Tibial artery (tissue), 4 donors: ENCODE data around the gene H2AZ2.
"Not testable (repeated sequence)": the region's sequence is repeated elsewhere in the genome, so short reads cannot be mapped to it uniquely, and the experiment has no call there.

Source experiments
- DNase-seq, 2 donors: peaks; one replicate each; pipeline ENCODE4 v3.0.0-alpha.2; 2019
- H3K27ac ChIP-seq, 2 donors: fragments of 200-600 bp; sonication (generic) in 1 of 2; 1 replicate in 1 of 2; 2 replicates in 1 of 2; pipeline ENCODE4 v1.5.1; 2018 to 2019; ENCODE audit warnings: mild to moderate bottlenecking in 1 of 2
- H3K27me3 ChIP-seq, 2 donors: fragments of 200-600 bp; sonication (generic) in 1 of 2; one replicate each; pipeline versions ENCODE4 v1.5.1 to v1.6.0; 2016 to 2019
- H3K36me3 ChIP-seq, 3 donors: fragments of 200-600 bp; sonication (generic) in 2 of 3; one replicate each; pipeline ENCODE4 v1.5.1; 2016 to 2019; ENCODE audit warnings: mild to moderate bottlenecking in 2 of 3
- H3K4me1 ChIP-seq, 4 donors: fragments of 200-600 bp; sonication (generic) in 2 of 4; 1 replicate in 3 of 4; 2 replicates in 1 of 4; pipeline ENCODE4 v1.5.1; 2016 to 2019
- H3K4me3 ChIP-seq, 2 donors: fragments of 200-600 bp; sonication (generic) in 1 of 2; 1 replicate in 1 of 2; 2 replicates in 1 of 2; pipeline ENCODE4 v1.5.1; 2018 to 2019; ENCODE audit warnings: mild to moderate bottlenecking in 2 of 2
- H3K9me3 ChIP-seq, 3 donors: fragments of 200-600 bp; sonication (generic) in 1 of 3; one replicate each; pipeline ENCODE4 v1.5.1; 2016 to 2019
- intact Hi-C: fragments of 100-400 bp; cut with DNase I; formaldehyde crosslinking; loops from one replicate; pipeline ENCODE4 v1.15.0; 2023; ENCODE audit warnings: low total_unique reads
- TF ChIP-seq, protein P1 (sequence below), 2 experiments: fragments of 200-600 bp in 1 of 2; fragments of 450-650 bp in 1 of 2; IDR thresholded peaks; one replicate each; pipeline ENCODE4 v1.5.1; 2017 to 2019; ENCODE audit warnings: antibody characterized with exemption in 2 of 2, mild to moderate bottlenecking in 1 of 2, moderate library complexity in 1 of 2

H2AZ2 gene

DNA sequence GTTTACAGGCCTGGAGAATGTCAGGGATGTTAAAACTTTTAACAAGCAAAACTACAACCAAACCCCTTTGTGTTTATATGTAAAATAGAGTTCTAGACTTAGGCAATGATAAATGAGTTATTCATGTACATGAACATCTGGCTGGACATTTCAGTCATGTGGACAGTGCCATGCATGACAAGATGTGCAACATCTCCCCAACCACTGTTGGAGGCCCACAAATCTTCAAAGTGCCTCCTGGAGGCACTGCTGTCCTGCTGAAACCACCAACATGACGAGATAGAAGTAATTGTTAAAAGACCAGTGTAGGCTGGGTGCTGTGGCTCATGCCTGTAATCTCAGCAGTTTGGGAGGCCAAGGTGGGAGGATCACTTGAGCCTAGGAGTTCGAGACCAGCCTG, 33.0 kb downstream of the H2AZ2 start:
- intact Hi-C loops = no loop called here
- no peaks in the 10 kb centered on the region for H3K27me3 ChIP-seq
- H3K4me3 ChIP-seq = no peak overlapping the region
- H3K4me1 ChIP-seq = no peaks in the 10 kb centered on the region
- no peaks in the 10 kb centered on the region for H3K36me3 ChIP-seq
- TF ChIP-seq, protein P1, sequence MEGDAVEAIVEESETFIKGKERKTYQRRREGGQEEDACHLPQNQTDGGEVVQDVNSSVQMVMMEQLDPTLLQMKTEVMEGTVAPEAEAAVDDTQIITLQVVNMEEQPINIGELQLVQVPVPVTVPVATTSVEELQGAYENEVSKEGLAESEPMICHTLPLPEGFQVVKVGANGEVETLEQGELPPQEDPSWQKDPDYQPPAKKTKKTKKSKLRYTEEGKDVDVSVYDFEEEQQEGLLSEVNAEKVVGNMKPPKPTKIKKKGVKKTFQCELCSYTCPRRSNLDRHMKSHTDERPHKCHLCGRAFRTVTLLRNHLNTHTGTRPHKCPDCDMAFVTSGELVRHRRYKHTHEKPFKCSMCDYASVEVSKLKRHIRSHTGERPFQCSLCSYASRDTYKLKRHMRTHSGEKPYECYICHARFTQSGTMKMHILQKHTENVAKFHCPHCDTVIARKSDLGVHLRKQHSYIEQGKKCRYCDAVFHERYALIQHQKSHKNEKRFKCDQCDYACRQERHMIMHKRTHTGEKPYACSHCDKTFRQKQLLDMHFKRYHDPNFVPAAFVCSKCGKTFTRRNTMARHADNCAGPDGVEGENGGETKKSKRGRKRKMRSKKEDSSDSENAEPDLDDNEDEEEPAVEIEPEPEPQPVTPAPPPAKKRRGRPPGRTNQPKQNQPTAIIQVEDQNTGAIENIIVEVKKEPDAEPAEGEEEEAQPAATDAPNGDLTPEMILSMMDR (IDR thresholded peaks at IDR 0.05) = no peak
- H3K9me3 ChIP-seq = no peaks in the 10 kb centered on the region
- H3K27ac ChIP-seq = no peak overlapping the region
- DNase-seq = no peak

DNA sequence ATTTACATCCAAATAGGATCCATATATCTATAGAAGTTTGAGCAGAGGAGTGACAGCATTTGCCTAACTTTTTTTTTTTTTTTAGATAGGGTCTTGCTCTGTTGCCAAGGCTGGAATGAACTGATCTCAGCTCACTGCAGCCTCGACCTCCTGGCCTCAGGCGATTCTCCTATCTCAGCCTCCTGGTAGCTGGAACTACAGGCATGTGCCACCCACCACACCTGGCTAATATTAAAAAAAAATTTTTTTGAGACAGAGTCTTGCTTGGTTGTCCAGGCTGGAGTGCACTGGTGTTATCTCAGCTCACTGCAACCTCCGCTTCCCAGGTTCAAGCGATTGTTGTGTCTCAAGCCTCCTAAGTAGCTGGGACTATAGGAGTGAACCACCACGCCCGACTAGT, 36.3 kb downstream of the H2AZ2 start:
- Histone ChIP-seq H3K9me3 (no peaks in the 10 kb centered on the region), H3K36me3 (no peaks in the 10 kb centered on the region), H3K27ac (no peak overlapping the region), H3K27me3 (no peaks in the 10 kb centered on the region), H3K4me1 (no peaks in the 10 kb centered on the region), H3K4me3 (no peak overlapping the region)
- TF ChIP-seq, protein P1 (IDR thresholded peaks at IDR 0.05) = no peak
- intact Hi-C loops = no loop called here
- DNase-seq = no peak

DNA sequence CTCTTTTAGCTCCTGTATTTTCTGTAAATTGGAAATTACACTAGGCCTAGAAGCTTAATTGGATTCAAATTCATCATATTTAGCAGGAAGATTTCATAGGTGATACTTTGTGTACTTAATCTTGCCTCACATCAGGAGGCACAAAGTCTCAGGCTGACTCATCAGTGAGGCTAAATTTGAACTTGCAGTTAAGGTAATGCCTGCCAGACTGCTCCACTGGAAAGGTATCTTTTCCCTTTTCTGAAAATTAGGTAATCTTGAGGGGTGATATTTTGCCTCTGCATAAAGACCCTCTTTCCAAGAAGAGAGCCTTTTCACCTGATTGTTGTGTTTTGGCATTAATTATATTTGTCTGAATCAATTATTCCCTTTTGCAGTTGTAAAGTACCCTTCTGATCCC, 36.8 kb downstream of the H2AZ2 start:
- no peaks in the 10 kb centered on the region for H3K36me3 ChIP-seq
- H3K27ac ChIP-seq = no peak overlapping the region
- intact Hi-C loops = no loop called here
- no peaks in the 10 kb centered on the region for H3K27me3 ChIP-seq
- no peak for DNase-seq
- H3K4me3 ChIP-seq = no peak overlapping the region
- TF ChIP-seq, protein P1 (IDR thresholded peaks at IDR 0.05) = no peak
- no peaks in the 10 kb centered on the region for H3K4me1 ChIP-seq
- H3K9me3 ChIP-seq = no peaks in the 10 kb centered on the region

- H3K4me3 ChIP-seq = no peak overlapping the region
- no peaks in the 10 kb centered on the region for H3K9me3 ChIP-seq
- no peak overlapping the region for H3K27ac ChIP-seq
- intact Hi-C loops = no loop called here
- TF ChIP-seq, protein P1 (IDR thresholded peaks at IDR 0.05) = no peak
- H3K36me3 ChIP-seq = peaks cover 6 to 18% (median 10%) of the 10 kb centered on the region in 3 donors
- H3K4me1 ChIP-seq = no peaks in the 10 kb centered on the region
- no peak for DNase-seq
- no peaks in the 10 kb centered on the region for H3K27me3 ChIP-seq
These were observed 38.9 kb downstream of the H2AZ2 start for GRCh38 chr7:44808914-44809393.

- TF ChIP-seq, protein P1 (IDR thresholded peaks at IDR 0.05) = no peak
- Histone ChIP-seq H3K9me3 (no peaks in the 10 kb centered on the region), H3K4me1 (no peaks in the 10 kb centered on the region), H3K36me3 (peaks cover 35 to 48% (median 38%) of the 10 kb centered on the region in 3 donors), H3K4me3 (no peak overlapping the region), H3K27me3 (no peaks in the 10 kb centered on the region), H3K27ac (no peak overlapping the region)
- intact Hi-C loops = no loop called here
- no peak for DNase-seq
These were observed 41.9 kb downstream of the H2AZ2 start for GRCh38 chr7:44805950-44806349.

GRCh38 chr7:44803828-44804519, 43.9 kb downstream of the H2AZ2 start:
- H3K4me1 ChIP-seq = peaks cover 0 to 14% (median 8%) of the 10 kb centered on the region in 4 donors
- H3K27ac ChIP-seq, DNase-seq, H3K9me3 ChIP-seq, H3K4me3 ChIP-seq, intact Hi-C loops, H3K27me3 ChIP-seq: not testable (repeated sequence)
- peaks cover 50 to 64% (median 55%) of the 10 kb centered on the region in 3 donors for H3K36me3 ChIP-seq
